Frontal cortex (tissue), 4 donors: Measurements from ENCODE around the gene TRA2B. TPM values are rescaled to one million over a fixed set of nuclear protein-coding genes. Genes with fewer than 3 reads are reported as not detected.
"Not testable (repeated sequence)": the region's sequence is repeated elsewhere in the genome, so short reads cannot be mapped to it uniquely, and the experiment has no call there.

ENCODE experiments used
- DNase-seq, 2 donors: peaks; one replicate each; pipeline ENCODE4 v3.0.0; 2012; ENCODE audit warnings: low spot score in 2 of 2
- FAIRE-seq: peaks from 2 replicates; lab custom pipeline; 2012; peaks lifted over from hg19 to GRCh38; lab: Jason Lieb, UNC
- total RNA-seq: library from RNA; depleted of rRNA; stranded (reverse); fragments of >200 nt; gene quantifications from one replicate; pipeline ENCODE4 v1.2.3, GENCODE V29; 2014
- donor health status: control.
- donor health status: control.
- donor health status: control.

TRA2B gene
- total RNA-seq, 1 donor from 2014 or later = 163 TPM

DNA sequence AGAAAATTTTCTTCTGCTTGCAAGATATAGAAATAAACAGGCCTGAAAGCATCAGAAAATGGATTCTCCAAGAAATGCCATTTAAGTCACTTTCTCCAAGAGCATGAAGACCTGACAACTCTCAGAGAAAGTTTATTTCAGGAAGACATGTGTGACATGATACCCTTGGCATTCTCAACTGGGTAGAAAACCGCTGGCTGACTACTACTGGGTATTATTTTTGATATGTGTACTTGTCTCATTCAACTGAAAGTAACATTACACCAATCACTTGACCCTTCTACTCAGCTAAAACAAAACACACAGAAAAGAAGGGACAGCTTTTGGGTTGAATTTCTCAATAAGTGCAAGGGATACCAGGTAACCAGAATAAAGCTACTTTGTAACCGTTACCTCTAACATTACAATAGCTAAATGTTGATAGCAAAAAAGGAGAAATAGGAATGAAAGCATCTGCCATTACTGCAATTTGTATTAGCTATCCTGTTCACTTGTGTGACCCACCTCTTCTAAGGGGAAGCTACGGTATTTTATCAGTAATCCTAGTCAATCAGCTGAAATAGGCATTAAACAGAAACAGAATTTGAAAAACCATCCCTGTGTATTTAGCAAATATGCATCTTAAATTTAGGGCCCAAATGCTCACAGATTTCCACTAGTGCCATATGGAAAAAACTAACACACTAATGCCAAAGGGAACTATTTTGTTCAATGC is 7.3 kb downstream of the TRA2B start:
- DNase-seq = no peak
- FAIRE-seq = no peak

DNA sequence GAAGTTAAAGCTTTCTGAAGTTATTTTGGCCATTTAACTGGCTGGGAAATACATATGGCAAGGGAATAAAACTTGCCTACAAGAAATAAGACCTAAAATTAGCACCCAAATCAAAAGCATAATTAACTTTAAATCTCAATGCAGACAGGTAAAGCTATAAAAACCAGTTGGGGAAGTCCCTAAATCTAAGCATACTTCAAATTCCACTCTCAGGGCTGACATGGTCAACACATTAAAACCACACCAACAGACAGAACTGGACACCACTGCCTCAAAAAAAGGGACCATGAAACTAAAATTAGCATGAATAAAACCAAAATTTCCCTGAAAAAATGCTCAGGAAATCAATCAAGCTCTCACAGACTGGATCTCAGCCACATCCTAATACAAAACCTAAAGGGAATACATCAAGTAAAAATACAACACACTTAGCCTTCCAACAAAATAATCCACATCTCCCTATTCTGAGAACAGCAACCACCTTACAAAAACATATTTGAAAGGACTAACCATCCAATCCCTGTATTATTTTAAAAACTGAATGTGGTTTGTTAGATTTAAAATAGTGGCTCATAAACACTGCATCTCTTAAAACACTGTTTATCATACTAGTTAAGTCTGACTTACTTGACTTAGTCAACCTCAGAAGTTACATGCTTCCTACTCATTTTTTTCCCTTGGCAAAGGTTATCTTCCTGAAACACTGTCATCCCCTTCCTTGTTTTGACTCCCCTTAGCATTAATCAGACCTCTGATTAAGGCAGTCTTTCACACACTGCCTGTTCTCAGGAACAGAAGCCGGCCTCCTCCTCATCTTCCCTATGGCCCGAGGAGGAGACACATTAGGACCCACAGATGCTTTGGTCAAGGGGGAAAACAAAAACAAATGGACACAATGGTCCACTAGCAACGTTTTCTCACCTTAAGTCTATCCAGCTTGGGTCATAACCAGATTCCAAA is 8.3 kb downstream of the TRA2B start:
- no peak for FAIRE-seq
- DNase-seq = no peak

DNA sequence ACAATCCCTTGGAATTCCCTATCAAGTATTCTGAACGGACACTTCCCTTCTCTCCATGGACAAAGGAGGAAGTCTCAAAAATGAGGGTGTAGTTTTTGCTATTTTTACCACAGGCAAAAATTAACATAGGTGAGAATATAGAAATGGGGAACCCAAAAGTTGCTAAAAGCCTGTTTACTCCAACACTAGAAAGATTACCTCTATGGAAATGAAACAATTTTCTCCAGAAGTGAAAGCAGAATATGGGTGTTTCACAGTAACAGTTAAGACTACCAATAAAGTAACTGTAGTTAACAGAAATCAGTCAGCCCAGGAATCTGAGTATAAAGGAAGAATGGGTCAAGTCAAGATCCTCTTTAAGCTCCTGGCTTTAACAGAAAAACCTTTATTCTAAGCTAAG is 9.3 kb downstream of the TRA2B start:
- no peak for DNase-seq
- no peak for FAIRE-seq

DNA sequence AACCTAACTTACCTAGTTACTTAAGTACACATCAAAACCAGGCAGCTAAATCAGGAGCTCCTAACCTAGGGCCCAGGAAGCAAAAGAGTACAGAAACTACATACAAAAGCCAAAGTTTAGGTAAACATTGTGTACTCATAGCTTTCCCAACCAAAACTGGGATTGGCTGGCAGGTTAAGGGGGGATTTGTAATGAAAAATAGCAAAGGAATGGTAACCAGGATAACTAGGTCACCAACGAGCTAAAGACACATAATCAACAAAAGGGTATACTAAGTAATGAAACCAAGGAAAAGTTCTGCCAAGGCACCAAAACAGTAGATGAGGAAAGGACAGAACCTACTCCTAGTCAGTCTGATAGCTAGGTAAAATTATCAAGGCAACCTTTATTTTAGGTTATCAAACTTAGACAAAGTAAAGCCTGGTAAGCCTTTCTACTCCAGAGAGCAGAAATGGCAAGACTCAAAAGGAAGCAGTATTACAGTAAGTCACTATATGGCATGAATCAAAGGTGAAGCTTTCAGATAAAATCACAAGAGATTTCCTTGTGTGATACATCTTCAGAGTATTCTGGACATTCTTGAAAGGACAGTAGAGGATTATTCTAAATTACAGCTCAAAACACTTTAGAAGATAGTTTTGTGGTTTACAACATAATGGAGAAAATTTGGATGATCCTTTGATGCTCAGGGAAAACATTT is 10.2 kb downstream of the TRA2B start:
- DNase-seq (no peak), FAIRE-seq (no peak)

DNA sequence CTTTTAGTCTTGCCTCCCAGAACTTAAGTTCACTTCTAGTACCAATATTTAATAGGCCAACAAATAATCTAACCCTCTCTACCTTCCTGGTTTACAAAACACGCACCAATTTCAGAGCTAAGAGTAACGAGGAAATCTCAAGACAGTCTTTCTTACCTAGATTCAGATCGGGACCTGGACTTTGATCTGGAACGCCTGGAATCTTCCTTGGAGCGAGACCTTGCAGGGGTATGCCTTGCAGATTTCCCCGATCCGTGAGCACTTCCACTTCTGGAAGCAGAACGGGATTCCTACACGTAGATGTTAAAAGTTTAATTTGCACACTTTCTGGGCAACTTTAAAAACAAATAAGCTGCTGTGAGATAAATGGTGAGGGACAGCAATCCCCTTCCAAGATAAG is 11.4 kb downstream of the TRA2B start:
- FAIRE-seq = no peak

DNA sequence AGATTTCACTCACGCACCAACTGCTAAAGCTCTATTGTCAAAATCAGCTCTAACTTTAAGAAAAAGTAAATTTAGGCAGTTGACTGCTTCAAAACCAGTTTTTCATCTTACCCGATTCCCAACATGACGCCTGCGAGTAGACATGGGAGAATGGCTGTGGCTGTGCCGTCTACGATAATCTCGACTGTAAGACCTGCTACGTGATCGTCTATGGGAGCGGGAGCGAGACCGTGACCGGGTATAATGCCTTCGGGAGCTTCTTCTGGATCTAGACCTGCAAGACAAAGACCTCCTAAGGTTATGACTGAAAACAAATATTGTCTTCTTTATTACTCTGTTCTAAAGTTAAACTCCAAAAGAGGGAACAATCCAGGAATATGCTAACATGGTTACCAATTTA is 12.5 kb downstream of the TRA2B start:
- DNase-seq (no peak), FAIRE-seq (no peak)

More for the DNA sequence above, 11.4 kb downstream of the TRA2B start:
- DNase-seq = no peak

DNA sequence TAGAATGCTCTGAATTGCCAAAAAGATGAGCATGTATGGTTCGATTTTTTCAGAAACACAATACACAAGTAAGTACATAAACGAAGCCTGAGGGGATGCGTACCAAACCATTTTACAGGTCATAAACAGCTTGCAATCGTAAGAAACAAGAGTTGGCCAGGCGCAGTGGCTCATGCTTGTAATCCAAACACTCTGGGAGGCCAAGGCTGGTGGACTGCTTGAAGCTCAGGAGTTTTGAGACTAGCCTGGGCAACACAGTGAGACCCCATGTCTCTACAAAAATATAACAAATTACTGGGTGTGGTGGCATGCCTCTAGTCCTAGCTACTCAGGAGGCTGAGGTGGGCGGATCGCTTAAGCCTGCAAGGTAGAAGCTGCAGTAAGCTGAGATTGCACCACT is 13.4 kb downstream of the TRA2B start:
- DNase-seq (no peak), FAIRE-seq (no peak)

DNA sequence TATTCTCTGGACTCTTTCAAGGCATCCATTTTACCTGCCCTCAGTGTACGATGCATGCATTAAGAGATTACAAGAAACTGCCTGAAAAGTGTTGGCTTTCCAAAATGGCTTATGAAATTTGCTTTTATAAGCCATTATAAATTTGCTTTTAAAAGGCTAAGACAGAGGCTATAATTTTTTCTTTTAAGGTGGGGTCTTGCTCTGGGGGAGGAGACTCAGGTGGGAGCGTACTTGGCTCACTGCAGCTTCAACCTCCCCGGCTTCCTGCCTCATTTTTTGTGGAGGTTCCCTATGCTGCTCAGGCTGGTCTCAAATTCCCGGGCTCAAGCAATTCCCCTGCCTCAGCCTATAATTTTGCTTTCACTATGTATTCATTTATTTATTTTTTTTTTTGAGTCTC is 17.6 kb downstream of the TRA2B start:
- FAIRE-seq (no peak), DNase-seq (no peak)

DNA sequence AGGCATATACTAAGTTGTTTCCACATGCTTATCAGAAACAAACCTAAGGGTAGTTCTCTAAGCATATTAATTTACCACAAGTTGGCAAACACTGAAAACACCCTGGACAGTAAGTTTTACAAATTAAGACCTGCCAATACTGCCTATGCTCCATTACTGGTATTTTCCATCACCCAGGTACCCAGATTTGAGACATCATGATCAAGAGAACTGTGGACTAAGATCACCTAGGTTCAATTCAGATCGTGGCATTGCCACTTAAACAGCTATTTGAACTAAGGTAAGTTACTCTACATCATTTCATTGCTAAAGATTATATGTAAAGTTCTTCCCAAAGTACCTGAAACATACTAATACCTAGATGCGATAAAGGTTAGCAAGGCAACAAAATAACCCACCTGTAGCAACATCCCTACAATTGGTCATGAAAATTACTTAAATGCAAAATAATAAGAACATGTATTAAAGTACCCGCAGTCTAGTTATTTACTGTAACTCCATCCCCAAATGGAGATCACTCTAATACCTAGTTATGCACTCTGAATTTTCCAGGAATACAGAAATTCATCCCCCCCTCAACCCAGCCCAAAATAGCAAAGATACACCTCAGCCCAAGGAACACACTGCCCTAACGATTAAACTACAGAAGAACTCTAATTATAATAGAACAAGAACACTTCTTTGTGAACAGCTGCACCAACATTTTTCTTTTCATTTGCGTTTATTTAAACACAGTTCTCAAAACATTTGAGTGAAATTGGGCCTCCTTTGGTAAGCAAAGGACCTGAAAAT is 21.6 kb downstream of the TRA2B start:
- no peak for FAIRE-seq
- no peak for DNase-seq

DNA sequence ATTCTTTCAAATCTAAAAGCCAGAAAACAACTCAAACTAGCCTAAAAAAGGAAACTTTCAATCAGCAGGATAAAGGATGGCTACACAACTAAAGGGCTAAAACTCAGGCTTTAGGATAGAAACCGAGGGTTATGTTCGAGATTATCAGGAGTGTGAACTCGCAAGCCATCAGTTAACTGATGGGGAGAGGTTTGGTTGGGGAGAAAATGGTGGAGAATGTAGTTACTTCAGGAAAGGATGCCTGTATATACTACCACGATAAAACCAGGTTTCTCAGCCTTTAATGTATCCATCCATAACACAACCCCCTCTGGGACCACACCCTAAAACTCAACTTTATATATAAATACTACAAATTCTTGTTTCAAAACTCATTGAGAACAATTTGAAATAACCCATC is 22.2 kb downstream of the TRA2B start:
- FAIRE-seq = no peak
- DNase-seq = no peak

DNA sequence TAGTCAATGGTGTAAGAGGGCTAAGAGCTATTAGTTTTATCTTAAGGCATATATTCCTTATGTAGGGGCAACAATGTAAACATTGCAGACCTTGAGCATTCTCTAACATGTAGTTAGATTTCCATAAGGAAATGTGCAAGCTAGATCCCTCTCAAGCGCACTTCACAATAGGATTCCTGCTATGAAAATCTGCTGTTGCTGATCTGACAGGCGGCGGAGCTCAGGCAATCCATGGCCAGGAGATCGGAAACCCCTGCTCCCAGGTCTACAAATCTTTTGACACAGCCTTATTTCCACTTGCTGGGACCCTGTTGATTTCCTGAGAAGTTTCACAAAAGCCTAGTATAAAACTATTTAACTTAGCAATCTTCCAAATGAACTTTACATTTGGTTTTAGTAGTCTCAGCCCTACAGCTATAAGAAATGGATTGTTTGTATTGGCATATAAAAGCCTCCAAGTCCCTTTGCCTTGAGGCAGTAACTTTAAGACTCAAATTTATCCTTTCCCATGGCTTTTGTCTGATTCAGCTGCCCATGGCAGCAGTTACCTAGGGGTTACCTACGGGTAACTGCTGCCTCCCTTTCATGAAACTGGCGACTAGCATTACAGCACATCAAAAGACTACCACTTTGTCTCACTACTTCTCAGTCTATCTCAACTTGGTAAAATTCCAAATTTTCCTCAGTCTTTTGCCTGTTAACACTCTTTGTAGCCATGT is 22.7 kb downstream of the TRA2B start:
- no peak for FAIRE-seq
- no peak for DNase-seq

DNA sequence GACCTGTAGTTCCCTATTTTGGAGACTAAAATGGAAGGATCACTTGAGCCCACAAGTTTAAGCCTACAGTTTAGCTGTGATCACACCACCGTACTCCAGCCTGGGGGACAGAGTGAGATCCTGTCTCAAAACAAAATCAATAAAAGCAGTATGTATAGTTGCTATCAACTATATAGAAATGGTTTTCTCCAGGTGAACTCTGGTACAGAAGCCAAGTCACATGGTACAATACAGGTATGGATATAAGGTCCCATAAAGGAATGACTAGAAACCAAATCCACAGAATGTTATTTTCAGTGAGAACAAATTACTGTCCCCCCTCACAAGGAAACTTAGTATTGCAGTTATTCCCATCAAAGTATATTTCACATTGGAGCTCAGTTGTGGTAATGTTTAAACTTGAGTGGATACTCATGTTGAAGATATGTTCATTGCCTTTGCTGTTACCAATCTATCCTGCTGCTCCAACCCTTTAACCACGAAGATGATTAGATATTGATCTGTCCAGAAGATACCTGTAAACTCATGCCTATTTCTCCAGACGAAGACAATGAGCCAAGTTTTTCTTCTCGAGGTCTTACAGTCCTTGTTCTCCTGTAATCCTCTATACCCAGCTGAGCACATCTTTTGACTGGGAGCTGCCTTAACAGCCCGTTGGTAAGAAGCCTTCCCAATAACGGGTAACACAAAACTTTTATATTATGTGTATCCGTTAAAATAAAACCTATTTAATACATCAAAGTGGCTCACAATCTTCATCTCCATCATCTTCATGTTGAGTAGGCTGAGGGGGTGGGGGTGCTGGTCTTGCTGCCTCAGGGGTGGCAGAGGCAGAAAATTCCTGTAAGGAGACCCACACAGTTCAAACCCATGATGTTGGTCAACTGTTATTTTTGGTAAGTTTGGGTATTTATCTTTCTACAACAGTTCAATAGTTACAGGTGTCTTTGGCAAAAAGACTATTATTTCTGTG is 24.6 kb downstream of the TRA2B start:
- FAIRE-seq (no peak), DNase-seq (no peak)

DNA sequence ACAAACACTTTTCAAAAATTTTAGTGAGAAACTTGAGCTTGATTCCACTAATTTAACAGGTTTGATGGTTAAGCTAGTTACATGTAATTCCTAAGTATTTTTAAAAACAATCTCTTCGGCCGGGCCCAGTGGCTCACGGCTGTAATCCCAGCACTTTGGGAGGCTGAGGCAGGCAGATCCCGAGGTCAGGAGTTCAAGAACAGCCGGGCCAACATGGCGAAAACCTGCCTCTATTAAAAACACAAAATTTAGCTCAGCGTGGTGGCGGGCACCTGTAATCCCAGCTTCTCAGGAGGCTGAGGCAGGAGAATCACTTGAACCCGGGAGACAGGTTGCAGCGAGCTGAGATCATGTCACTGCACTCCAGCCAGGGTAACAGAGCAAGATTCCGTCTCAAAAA is 25.3 kb downstream of the TRA2B start:
- FAIRE-seq = no peak
- DNase-seq = no peak

DNA sequence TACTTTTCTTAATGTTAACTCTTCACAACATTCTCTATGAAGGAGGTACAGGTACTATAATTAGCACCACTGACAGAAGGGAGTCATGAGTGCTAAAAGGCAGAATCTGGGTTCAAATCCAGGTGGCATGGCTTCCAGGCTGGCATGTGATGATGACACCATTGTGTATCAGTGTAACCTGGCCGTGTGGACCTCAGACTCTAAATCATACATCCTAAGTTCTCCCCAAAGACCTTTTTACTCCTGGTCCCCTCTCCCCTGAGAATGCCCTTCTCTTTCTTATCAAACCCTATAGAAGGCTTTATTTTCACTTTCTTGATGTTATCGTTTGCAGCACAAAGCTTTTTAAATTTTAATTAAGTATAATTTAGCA is 26.8 kb downstream of the TRA2B start:
- DNase-seq, FAIRE-seq: not testable (repeated sequence)

DNA sequence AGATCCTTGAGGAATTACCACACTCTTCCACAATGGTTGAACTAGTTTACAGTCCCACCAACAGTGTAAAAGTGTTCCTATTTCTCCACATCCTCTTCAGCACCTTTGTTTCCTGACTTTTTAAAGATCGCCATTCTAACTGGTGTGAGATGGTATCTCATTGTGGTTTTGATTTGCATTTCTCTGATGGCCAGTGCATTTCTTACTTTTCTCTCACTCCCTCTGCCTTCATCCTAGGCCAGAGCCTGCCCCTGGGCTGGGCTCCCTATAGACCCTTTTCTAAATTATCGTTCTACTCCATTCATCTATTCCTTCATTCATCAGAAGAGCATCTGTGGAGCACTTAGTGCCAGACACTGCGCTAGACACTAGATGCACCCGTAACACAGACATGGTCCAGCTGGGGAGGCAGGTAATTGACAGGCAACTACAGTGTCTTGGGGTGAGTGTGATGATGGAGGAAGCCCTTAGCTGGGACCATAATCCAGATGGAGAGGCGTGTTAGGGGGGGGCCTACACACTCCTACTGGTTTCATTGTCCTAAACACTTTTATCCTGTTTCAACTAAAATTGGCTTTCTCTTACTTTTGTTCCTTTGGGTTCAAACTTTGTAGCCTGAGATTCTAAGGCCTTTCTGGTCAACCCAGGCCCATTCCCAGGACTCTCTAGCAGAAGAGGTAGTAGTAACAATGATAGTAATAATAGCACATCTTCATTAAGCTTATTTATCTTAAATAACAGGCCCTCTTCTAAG is 27.3 kb downstream of the TRA2B start:
- FAIRE-seq = not testable (repeated sequence)

DNA sequence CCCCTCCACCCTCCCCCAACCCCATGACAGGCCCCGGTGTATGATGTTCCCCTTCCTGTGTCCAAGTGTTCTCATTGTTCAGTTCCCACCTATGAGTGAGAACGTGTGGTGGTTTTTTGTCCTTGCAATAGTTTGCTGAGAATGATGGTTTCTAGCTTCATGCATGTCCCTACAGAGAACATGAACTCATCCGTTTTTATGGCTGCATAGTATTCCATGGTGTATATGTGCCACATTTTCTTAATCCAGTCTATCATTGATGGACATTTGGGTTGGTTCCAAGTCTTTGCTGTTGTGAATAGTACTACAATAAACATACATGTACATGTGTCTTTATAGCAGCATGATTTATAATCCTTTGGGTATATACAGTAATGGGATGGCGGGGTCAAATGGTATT is 27.9 kb downstream of the TRA2B start:
- not testable (repeated sequence) for FAIRE-seq, DNase-seq

More for the DNA sequence above, 27.3 kb downstream of the TRA2B start:
- not testable (repeated sequence) for DNase-seq

DNA sequence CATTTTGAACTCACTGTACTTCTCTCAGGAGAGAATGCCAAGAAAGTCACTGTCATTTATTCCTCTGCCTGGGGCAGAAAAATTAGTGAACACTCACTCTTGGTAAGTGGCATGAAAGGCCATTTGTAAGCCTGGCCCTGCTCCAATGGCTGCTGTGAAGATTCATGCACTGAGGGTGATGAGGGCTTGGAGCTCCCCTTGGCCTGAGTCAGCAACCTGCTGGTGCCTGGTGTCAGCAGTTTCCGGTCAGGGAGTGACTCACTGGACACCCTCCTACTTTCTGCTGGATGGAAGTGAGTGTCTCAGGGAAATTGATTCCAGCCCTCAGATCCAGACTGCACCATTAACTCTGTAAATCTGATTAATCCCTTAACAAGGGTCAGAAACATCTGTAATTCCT is 37.6 kb downstream of the TRA2B start:
- no peak for FAIRE-seq
- no peak for DNase-seq
